Activated naive CD4-positive, alpha-beta T cell treated with anti-CD3 and anti-CD28 coated beads, Interleukin-2, amount 10 ng/mL, durations not matched to agents 7 days and 5 days (primary cell): Measurements from ENCODE around the gene NMNAT2.
"Not testable (repeated sequence)": the region's sequence is repeated elsewhere in the genome, so short reads cannot be mapped to it uniquely, and the experiment has no call there.

Experiments
- CTCF ChIA-PET: fragments of 350-600 bp; sonication (Branson Sonifier 250); formaldehyde crosslinking; loops from one replicate; lab custom pipeline; 2021; ENCODE audit warnings: antibody characterized with exemption; lab: Charles Lee
- DNase-seq: peaks from one replicate; pipeline ENCODE4 v3.0.0-alpha.2; 2020
- H3K27ac Mint-ChIP-seq: one replicate; pipeline ENCODE4 v1.8.0; 2021; ENCODE audit warnings: mild to moderate bottlenecking, moderate library complexity, mixed read lengths
- H3K27me3 Mint-ChIP-seq: one replicate; pipeline ENCODE4 v1.8.0; 2021; ENCODE audit warnings: mild to moderate bottlenecking, mixed read lengths
- H3K36me3 Mint-ChIP-seq: one replicate; pipeline ENCODE4 v1.8.0; 2021; ENCODE audit warnings: mixed read lengths
- H3K4me1 Mint-ChIP-seq: one replicate; pipeline ENCODE4 v1.8.0; 2021; ENCODE audit warnings: mixed read lengths
- H3K4me3 Mint-ChIP-seq: one replicate; pipeline ENCODE4 v1.8.0; 2021; ENCODE audit warnings: mild to moderate bottlenecking, moderate library complexity, mixed read lengths
- H3K9me3 Mint-ChIP-seq: one replicate; pipeline ENCODE4 v1.8.0; 2021; ENCODE audit warnings: mixed read lengths

The NMNAT2 gene

DNA sequence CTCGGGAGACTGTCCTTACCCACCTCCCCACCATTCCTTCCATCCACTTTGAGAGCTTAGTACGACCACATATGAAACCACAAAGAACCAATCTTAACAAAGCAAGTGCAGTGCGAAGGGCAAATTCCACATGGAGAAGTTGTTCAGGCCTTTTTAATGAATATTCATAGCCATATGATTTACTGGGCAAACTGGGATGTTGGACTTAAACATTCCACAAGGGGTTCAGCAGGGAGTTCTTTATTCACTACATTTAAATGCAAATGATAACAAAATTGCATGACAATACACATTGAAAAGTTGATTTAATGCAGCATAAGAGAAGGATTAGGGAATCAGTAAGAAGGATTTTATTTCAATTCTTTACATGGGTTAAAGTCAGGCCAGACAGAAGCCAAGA lies 14.7 kb downstream of the NMNAT2 start:
- no peaks in the 10 kb centered on the region for H3K36me3 Mint-ChIP-seq
- H3K4me3 Mint-ChIP-seq = no peak overlapping the region
- H3K4me1 Mint-ChIP-seq = no peaks in the 10 kb centered on the region
- H3K9me3 Mint-ChIP-seq = no peaks in the 10 kb centered on the region
- DNase-seq = no peak
- CTCF ChIA-PET = no interaction called here
- H3K27ac Mint-ChIP-seq = no peak overlapping the region
- H3K27me3 Mint-ChIP-seq = peaks cover 13% of the 10 kb centered on the region

DNA sequence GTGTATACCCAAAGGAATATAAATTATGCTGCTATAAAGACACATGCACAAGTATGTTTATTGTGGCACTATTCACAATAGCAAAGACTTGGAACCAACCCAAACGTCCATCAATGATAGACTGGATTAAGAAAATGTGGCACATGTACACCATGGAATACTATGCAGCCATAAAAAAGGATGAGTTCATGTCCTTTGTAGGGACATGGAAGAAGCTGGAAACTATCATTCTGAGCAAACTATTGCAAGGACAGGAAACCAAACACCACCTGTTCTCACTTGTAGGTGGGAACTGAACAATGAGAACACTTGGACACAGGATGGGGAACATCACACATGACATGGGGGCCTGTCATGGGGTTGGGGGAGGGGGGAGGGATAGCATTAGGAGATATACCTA lies 16.6 kb downstream of the NMNAT2 start:
- H3K4me3 Mint-ChIP-seq, CTCF ChIA-PET, H3K36me3 Mint-ChIP-seq, H3K9me3 Mint-ChIP-seq, H3K4me1 Mint-ChIP-seq, H3K27ac Mint-ChIP-seq, DNase-seq: not testable (repeated sequence)
- H3K27me3 Mint-ChIP-seq = peaks cover 19% of the 10 kb centered on the region

DNA sequence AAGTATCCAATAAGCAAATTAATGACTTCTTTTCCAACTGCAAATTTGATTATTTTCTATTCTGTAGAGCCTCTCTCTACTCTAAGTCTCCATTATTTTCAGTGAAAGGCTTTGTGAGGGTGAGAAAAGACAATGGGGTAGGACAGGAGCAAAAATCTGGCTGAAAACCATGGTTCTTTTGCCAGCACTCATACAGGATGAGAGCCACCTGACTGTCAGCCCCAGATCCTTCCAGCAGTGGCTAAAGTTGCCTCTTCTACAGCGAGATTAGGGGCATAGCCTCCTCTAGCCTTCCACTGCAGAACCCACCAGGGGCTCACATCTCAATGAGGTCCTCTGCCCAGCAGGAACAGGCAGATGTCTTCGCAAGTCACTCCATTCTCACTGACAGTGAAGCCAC lies 23.7 kb downstream of the NMNAT2 start:
- Mint-ChIP-seq H3K9me3 (no peaks in the 10 kb centered on the region), H3K36me3 (no peaks in the 10 kb centered on the region), H3K27ac (no peak overlapping the region), H3K4me1 (no peaks in the 10 kb centered on the region), H3K4me3 (no peak overlapping the region), H3K27me3 (peaks cover 22% of the 10 kb centered on the region)
- DNase-seq = no peak
- CTCF ChIA-PET = interaction anchor here (0.6 kb wide), 1 partner anchor 463 kb away, joined by 4 read pairs; no protein-coding TSS in a partner anchor

DNA sequence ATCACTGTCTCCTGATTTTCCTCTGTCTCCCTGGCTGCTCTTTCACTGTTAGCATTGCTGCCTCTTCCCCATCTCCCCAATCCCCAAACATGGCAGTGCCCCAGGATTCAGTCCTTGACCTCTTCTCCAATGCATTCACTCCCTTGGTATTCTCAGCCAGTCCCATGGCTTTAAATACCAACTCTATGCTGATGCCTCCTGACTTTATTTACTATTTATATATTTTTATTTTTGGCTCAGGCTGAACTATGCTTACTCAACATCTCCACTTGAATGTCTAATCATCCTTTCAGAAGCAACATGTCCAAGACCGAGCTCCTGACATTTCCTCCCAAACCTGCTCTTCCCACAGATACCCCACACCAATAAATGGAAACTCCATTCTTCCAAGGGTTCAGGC lies 26.3 kb downstream of the NMNAT2 start:
- Mint-ChIP-seq H3K36me3 (no peaks in the 10 kb centered on the region), H3K27me3 (peaks cover 25% of the 10 kb centered on the region), H3K27ac (no peak overlapping the region), H3K9me3 (no peaks in the 10 kb centered on the region), H3K4me1 (no peaks in the 10 kb centered on the region), H3K4me3 (no peak overlapping the region)
- no peak for DNase-seq
- CTCF ChIA-PET = no interaction called here

DNA sequence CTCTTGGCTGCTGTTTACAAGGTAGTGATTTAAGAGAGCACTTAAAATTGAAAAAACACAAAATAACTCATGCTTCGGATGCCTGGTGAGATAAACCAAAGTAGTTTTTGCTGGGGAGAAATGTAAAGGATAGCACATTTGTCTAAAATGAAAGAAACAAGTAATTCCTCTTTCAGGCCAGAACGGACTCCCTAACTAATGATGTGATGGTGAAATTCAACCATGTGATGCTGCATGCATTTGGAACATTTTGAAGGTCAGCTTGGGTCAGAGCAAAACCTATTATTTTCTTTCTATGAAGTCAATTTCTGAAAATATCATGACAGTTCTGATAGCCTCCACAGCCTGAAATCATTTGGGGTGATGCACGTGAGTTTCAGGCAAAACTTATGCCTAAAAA lies 27.6 kb downstream of the NMNAT2 start:
- Mint-ChIP-seq H3K4me1 (no peaks in the 10 kb centered on the region), H3K4me3 (no peak overlapping the region), H3K9me3 (no peaks in the 10 kb centered on the region), H3K36me3 (no peaks in the 10 kb centered on the region), H3K27ac (no peak overlapping the region), H3K27me3 (peaks cover 25% of the 10 kb centered on the region)
- DNase-seq = no peak
- CTCF ChIA-PET = no interaction called here

DNA sequence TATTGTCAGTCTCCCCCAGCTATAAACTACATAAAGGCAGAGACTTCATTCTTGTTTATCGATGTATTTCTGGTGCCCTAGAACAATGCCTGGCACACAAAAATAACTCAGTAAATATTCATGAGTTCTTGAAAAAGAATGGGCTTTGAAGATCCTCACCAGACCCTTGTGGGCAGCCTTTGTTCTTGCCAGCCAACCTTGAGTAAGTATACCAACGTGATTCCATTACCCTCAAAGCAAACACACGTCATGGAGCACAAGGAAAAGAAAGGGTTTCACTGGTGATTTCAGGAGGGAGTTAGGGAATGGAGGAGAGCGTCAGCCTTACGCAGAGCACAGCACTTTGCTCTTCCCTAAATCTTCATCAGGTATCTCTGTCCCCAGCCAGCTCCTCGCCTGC lies 29.4 kb downstream of the NMNAT2 start:
- no peaks in the 10 kb centered on the region for H3K4me1 Mint-ChIP-seq
- H3K9me3 Mint-ChIP-seq = no peaks in the 10 kb centered on the region
- H3K4me3 Mint-ChIP-seq = no peak overlapping the region
- H3K27me3 Mint-ChIP-seq = peaks cover 16% of the 10 kb centered on the region
- H3K27ac Mint-ChIP-seq = no peak overlapping the region
- H3K36me3 Mint-ChIP-seq = no peaks in the 10 kb centered on the region
- DNase-seq = no peak
- CTCF ChIA-PET = no interaction called here

DNA sequence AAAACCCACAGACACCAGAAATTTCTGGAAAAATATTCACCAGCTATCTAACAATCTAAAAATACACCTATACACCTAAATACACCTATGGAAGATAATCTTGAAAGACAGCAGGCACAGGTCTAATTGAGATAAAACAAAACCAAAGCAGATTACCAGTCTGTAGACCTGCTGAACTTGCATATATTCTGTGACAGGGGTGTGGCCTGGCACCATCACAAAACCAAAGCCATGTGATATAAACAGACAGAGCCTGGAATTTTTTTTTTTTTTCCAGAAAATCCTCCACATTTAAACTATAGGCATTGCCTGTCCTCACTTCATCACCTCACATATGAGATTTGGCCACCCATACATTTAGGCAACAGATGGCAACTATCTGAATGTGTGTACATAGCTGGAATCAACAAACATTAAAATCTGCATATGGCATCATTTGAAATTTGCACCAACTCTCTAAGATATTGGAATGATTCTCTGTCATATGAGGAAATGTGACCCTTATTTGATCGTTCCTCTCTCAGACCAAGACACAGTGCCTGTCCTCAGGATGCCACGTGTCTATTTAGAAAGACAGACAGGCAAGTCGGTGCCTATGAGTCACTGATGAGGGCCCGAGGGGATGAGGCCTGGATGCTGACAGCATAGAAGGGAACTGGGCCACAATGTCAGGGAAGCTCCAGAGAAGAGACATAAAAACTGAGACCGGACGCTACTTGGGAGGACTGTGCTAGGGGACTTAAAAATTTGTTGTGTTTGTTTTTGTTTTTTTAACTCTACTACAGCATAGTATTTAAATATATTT lies 32.6 kb downstream of the NMNAT2 start:
- no peaks in the 10 kb centered on the region for H3K9me3 Mint-ChIP-seq
- DNase-seq = no peak
- no peaks in the 10 kb centered on the region for H3K36me3 Mint-ChIP-seq
- H3K27me3 Mint-ChIP-seq = peaks cover 27% of the 10 kb centered on the region
- no peak overlapping the region for H3K27ac Mint-ChIP-seq
- CTCF ChIA-PET = interaction anchor here (0.6 to 0.9 kb wide), 2 partner anchors 102 to 370 kb away, joined by 3 read pairs; no protein-coding TSS in a partner anchor
- H3K4me1 Mint-ChIP-seq = no peaks in the 10 kb centered on the region
- H3K4me3 Mint-ChIP-seq = no peak overlapping the region

DNA sequence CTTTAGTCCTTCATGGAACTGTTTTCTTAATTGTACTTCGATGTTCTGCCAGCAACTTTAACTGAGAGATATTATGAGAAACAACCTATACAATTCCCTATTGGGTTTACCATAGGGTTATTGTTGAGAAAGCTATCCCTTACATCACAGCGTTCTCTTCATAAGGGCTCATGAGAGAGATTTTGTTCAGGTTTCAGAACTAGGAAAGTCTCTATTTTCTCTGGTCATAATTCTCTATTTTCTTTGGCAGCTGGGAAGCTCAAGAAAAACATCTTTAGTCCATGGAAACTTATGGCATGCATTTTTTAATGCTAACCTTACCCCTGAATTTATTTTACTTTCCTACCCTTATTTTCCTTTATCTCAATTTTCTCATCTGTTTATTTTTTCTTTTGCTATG lies 38.2 kb downstream of the NMNAT2 start:
- peaks cover 17% of the 10 kb centered on the region for H3K27me3 Mint-ChIP-seq
- H3K4me1 Mint-ChIP-seq = no peaks in the 10 kb centered on the region
- H3K27ac Mint-ChIP-seq = no peak overlapping the region
- no peaks in the 10 kb centered on the region for H3K36me3 Mint-ChIP-seq
- no peak overlapping the region for H3K4me3 Mint-ChIP-seq
- CTCF ChIA-PET = no interaction called here
- no peaks in the 10 kb centered on the region for H3K9me3 Mint-ChIP-seq
- DNase-seq = no peak

DNA sequence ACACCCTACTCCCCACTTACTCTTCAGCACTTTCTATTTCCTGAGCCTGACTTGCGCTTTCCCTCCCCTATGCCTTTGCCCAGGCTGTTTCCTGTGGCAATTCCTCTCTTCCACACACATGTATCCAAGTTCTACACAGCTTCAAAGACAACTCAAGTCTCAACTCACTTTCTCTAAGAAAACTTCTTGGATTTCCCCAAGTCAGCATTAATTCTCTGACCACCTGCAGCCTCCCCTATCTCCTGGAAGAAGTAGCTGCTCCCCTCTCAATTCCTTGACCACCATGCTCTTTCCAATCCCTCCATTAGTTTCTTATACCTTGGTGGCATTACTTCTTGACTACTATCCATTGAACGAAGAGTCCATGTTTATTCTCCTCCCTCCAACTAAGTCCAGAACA lies 42.8 kb downstream of the NMNAT2 start:
- H3K4me3 Mint-ChIP-seq = no peak overlapping the region
- H3K36me3 Mint-ChIP-seq = no peaks in the 10 kb centered on the region
- H3K9me3 Mint-ChIP-seq = no peaks in the 10 kb centered on the region
- no peak for DNase-seq
- H3K27ac Mint-ChIP-seq = no peak overlapping the region
- CTCF ChIA-PET = no interaction called here
- peaks cover 20% of the 10 kb centered on the region for H3K27me3 Mint-ChIP-seq
- H3K4me1 Mint-ChIP-seq = no peaks in the 10 kb centered on the region

DNA sequence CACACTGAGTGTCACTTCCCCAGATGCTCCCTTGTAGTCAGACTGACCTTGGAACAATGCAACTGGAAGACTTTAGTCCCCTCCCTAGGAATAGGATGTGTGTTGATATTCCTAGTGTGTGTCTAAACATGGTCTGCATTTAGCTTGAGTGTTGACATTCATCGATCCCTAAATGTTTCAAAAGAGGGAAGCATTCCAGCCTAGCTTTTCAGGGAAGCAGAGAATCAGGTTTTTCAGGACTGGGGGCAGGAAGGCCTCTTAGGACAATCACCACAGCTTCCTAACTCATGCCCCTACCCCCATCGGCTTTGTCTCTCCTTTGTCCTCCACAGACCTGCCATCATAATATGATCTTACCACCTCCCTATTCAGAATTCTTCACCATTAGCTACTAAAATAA lies 43.4 kb downstream of the NMNAT2 start:
- Mint-ChIP-seq H3K27ac (no peak overlapping the region), H3K9me3 (no peaks in the 10 kb centered on the region), H3K27me3 (peaks cover 20% of the 10 kb centered on the region), H3K36me3 (no peaks in the 10 kb centered on the region), H3K4me1 (no peaks in the 10 kb centered on the region), H3K4me3 (no peak overlapping the region)
- no peak for DNase-seq
- CTCF ChIA-PET = no interaction called here

DNA sequence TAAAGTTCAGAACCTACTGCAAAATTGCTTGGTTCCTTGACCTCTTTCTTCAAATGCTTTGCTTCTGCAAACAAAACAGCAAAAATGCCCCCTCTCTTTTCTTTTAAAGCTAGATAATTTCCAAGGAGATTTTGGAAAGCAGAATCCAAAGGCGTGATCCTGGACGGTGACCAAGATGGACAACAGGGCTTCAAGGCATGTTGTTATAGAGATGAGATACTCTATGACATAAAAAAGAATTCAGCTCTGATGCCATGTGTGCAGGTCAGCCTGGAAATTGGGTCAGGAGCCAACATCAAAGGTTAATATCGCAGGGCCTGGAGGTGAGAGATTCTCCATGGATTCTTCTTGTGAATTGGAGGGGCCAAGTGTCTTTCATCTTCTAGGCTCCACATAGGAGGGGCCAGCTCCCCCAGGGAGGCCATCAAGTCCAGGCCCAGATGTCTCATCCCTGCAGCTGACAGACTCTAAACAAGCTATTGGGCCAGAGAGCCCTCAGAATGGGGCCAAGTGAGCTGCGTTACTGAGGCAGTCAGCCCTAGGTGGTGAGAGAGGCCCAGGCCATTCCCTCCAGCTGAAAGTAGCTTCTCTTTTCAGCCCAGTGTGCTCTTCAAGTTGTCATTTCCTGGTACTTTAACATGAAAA lies 45.5 kb downstream of the NMNAT2 start:
- Mint-ChIP-seq H3K27me3 (peaks cover 20% of the 10 kb centered on the region), H3K4me1 (no peaks in the 10 kb centered on the region), H3K27ac (no peak overlapping the region), H3K4me3 (no peak overlapping the region), H3K36me3 (no peaks in the 10 kb centered on the region), H3K9me3 (no peaks in the 10 kb centered on the region)
- CTCF ChIA-PET = no interaction called here
- DNase-seq = no peak

DNA sequence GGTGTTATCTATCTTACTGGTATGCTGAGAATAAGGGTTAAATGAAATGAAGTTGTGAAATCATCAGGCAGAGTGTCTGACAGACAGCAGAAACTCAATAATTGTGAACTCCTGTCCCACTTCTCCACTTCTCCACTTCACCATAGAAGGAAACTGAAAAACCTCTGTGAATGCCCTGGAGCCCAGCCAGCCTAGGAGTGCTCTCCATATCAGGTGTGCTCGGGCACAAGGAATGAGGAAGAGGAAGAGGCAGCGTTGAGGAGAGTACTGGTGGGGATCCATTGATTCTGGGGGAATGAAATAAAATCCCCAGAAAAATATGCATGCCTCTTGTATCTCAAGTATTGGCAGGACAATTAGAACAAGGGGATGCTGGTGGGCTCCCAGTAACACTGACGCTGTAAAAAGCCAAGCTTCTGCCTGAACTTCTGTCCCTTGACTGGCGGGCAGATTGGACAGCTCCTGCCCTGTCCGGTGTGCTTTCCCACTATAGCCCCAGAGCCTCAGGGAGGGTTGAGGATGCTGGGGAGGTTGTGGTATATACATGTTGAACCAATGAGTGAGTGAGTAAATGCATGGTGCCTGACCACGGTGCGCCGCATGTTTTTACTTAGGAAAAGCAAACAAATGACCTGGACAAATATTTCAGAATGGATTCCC lies 47.7 kb downstream of the NMNAT2 start:
- Mint-ChIP-seq H3K4me3 (no peak overlapping the region), H3K27ac (no peak overlapping the region), H3K4me1 (no peaks in the 10 kb centered on the region), H3K27me3 (peaks cover 19% of the 10 kb centered on the region), H3K9me3 (no peaks in the 10 kb centered on the region), H3K36me3 (no peaks in the 10 kb centered on the region)
- CTCF ChIA-PET = interaction anchor here (0.7 kb wide), 1 partner anchor 65 kb away, joined by 3 read pairs; no protein-coding TSS in a partner anchor
- DNase-seq = no peak

DNA sequence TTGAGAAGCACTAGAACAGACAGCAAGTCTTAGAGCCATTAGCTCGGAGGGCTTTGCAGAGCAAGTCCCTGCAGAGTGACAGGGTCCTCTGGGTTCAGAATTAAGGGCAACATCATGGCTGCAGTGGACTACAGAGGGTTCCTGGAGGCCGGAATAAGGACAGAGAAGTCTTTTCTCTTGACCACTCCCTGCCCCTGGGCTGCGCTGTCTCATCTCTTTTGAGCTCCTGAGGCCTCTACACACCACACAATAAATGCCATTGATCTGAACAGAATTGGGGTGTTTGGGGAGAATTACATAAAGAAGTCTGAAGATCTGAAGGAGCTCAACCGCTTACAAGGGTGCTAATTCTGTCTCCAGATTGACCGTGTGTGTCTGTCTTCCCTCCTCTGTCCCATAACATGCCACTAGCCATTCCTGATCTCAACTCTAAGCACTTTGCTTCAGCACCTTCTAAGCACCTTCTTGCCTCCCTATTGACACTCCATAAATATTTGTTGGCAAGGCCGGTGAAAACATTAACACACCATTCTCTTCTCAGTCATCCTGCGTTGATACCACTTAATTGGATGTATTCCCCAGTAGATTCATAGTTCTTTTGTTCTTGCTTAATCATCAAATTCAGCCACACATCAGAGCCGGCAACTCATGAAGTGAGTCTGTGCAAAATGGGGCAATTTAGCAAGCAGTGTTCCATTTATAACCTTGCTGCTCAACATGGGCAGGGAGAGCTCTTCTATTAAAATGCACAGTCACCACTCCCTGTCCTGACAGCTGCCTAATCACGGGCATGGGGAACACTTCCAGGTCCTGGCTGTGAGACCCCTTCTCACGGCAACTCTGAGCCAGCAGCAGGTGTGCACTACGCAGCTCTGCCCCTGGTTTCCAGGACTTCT lies 49.7 kb downstream of the NMNAT2 start:
- peaks cover 15% of the 10 kb centered on the region for H3K27me3 Mint-ChIP-seq
- no peaks in the 10 kb centered on the region for H3K4me1 Mint-ChIP-seq
- no peak overlapping the region for H3K27ac Mint-ChIP-seq
- H3K36me3 Mint-ChIP-seq = no peaks in the 10 kb centered on the region
- no peak for DNase-seq
- CTCF ChIA-PET = no interaction called here
- H3K9me3 Mint-ChIP-seq = no peaks in the 10 kb centered on the region
- H3K4me3 Mint-ChIP-seq = no peak overlapping the region

DNA sequence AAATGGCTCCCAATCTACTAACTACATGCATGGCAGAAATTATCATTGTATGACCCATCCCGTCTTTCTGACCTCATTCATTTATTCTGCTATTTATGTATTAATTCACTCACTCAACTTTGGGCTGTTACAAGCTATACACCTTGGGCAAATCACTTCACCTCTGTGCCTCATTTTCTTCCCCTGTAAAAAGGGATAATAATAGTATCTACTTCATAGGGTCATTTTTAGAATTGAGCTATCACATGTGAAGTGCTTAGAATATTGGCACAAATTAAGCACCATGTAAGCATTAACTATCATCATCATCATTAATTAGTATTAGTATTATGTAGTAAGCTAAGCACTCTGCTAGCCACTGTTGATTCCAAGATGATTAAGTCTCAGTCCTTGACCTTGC lies 52.1 kb downstream of the NMNAT2 start:
- H3K27ac Mint-ChIP-seq = no peak overlapping the region
- H3K4me1 Mint-ChIP-seq = no peaks in the 10 kb centered on the region
- H3K9me3 Mint-ChIP-seq = no peaks in the 10 kb centered on the region
- H3K27me3 Mint-ChIP-seq = peaks cover 10% of the 10 kb centered on the region
- H3K36me3 Mint-ChIP-seq = no peaks in the 10 kb centered on the region
- H3K4me3 Mint-ChIP-seq = no peak overlapping the region
- no peak for DNase-seq
- CTCF ChIA-PET = no interaction called here
